Measurements from ENCODE around the gene DICER1.

DICER1 gene

DNA sequence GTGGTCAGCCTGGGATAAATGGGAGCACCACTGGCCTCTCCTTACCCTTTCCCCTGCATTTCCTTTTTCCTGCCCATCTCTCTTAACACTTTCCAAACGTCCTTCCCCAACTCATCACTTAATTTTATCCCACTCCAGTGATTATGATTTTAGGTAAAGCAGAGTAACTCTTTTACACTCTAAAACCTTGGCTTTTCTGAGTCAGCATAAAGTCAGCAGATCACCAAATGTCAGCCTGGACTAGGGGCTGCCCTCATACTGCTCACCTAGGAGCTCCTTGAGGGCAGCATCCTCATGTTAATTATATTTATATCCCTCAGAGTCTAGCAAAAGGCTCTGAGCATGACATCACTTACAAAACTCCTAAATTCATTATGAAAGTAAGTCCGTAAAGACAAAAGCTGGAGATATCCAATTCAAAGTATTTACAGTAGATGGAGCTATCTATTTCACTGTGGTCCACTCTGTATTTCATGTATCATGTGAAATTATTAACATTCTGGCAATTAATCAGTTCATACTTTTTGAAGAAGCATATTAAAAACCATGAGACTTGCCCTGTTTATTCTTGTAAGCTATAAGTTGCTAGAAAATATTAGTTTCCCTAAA lies 17.0 kb upstream of the DICER1 start:
- no peak overlapping the region for H2BK5ac ChIP-seq (ENCODE audit: low read length)
- no peaks in the 10 kb centered on the region for H3K79me1 ChIP-seq (ENCODE audit: low read length)
- H3K79me2 ChIP-seq (ENCODE audit: control insufficient read depth, insufficient read depth, low read length), result no peaks in the 10 kb centered on the region
- H3K4me2 ChIP-seq (ENCODE audit: low read length), result no peak overlapping the region
- H3K27ac ChIP-seq (ENCODE audit: low read depth, low read length), result no peak overlapping the region
- H3K9ac ChIP-seq (ENCODE audit: low read length), result no peak overlapping the region
- no peaks in the 10 kb centered on the region for H3K27me3 ChIP-seq (ENCODE audit: insufficient read depth, low read length, poor library complexity)
- H3K4me3 ChIP-seq (ENCODE audit: low read length), result no peak overlapping the region
- H3K4ac ChIP-seq (ENCODE audit: low read depth, low read length), result no peak overlapping the region
- H4K5ac ChIP-seq (ENCODE audit: low read length), result no peak overlapping the region
- H3K56ac ChIP-seq (ENCODE audit: low read length), result no peak overlapping the region
- H3K4me1 ChIP-seq (ENCODE audit: control insufficient read depth, low read depth, low read length), result no peaks in the 10 kb centered on the region
- no peaks in the 10 kb centered on the region for H3K36me3 ChIP-seq (ENCODE audit: control insufficient read depth, insufficient read depth, low read length)
- no peak overlapping the region for H2BK120ac ChIP-seq (ENCODE audit: low read depth, low read length)
- DNase-seq, result no peak
- no peak overlapping the region for H2BK15ac ChIP-seq (replicated peaks; ENCODE audit: low read depth)
- H4K8ac ChIP-seq (ENCODE audit: low read depth, low read length), result no peak overlapping the region
- H3K23ac ChIP-seq (ENCODE audit: low read length), result no peak overlapping the region
- H2AK5ac ChIP-seq (ENCODE audit: low read length), result no peak overlapping the region
- WGBS (ENCODE audit: extremely low coverage, insufficient coverage, low lambda C conversion rate), result 100% methylated on average over 1 of the region's 2 CpGs
- H3K18ac ChIP-seq (ENCODE audit: low read length), result no peak overlapping the region

DNA sequence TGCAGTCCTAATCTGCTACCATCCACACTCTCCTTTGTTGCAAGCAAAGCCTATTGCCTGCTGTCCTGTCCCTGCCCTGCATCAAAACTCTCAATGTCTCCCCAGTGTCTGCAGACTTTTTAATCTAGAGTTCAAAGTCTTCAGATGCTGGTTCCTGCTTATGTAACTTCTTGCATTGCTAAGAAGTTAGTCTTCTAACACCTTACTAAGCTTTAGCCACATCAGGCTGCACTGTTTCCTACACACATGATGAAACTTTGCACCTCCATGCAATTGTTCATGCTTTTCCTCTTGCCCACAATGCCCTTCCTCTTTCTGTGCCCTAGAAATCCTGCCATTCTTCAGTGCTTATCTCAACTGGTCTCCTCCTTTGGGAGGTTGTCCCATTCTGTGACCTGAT lies 16.2 kb upstream of the DICER1 start:
- no peaks in the 10 kb centered on the region for H3K27me3 ChIP-seq (ENCODE audit: insufficient read depth, low read length, poor library complexity)
- no peak overlapping the region for H2BK15ac ChIP-seq (replicated peaks; ENCODE audit: low read depth)
- no peak overlapping the region for H4K5ac ChIP-seq (ENCODE audit: low read length)
- no peaks in the 10 kb centered on the region for H3K36me3 ChIP-seq (ENCODE audit: control insufficient read depth, insufficient read depth, low read length)
- no peak overlapping the region for H3K4ac ChIP-seq (ENCODE audit: low read depth, low read length)
- no peak overlapping the region for H3K4me3 ChIP-seq (ENCODE audit: low read length)
- no peak overlapping the region for H3K23ac ChIP-seq (ENCODE audit: low read length)
- no peak overlapping the region for H2AK5ac ChIP-seq (ENCODE audit: low read length)
- DNase-seq, result no peak
- H2BK120ac ChIP-seq (ENCODE audit: low read depth, low read length), result no peak overlapping the region
- H3K18ac ChIP-seq (ENCODE audit: low read length), result no peak overlapping the region
- no peaks in the 10 kb centered on the region for H3K79me1 ChIP-seq (ENCODE audit: low read length)
- no peak overlapping the region for H4K8ac ChIP-seq (ENCODE audit: low read depth, low read length)
- H3K9ac ChIP-seq (ENCODE audit: low read length), result no peak overlapping the region
- no peak overlapping the region for H3K56ac ChIP-seq (ENCODE audit: low read length)
- H2BK5ac ChIP-seq (ENCODE audit: low read length), result no peak overlapping the region
- H3K4me1 ChIP-seq (ENCODE audit: control insufficient read depth, low read depth, low read length), result no peaks in the 10 kb centered on the region
- no peaks in the 10 kb centered on the region for H3K79me2 ChIP-seq (ENCODE audit: control insufficient read depth, insufficient read depth, low read length)
- H3K27ac ChIP-seq (ENCODE audit: low read depth, low read length), result no peak overlapping the region
- no peak overlapping the region for H3K4me2 ChIP-seq (ENCODE audit: low read length)

- WGBS (ENCODE audit: extremely low coverage, insufficient coverage, low lambda C conversion rate), result no CpG with 5 or more reads among the region's 2 CpGs
- H3K79me2 ChIP-seq (ENCODE audit: control insufficient read depth, insufficient read depth, low read length), result no peaks in the 10 kb centered on the region
- no peak overlapping the region for H3K4ac ChIP-seq (ENCODE audit: low read depth, low read length)
- H3K36me3 ChIP-seq (ENCODE audit: control insufficient read depth, insufficient read depth, low read length), result no peaks in the 10 kb centered on the region
- no peak overlapping the region for H2AK5ac ChIP-seq (ENCODE audit: low read length)
- no peak overlapping the region for H4K5ac ChIP-seq (ENCODE audit: low read length)
- no peak overlapping the region for H3K9ac ChIP-seq (ENCODE audit: low read length)
- H2BK120ac ChIP-seq (ENCODE audit: low read depth, low read length), result no peak overlapping the region
- no peak for DNase-seq
- no peak overlapping the region for H3K56ac ChIP-seq (ENCODE audit: low read length)
- H2BK15ac ChIP-seq (replicated peaks; ENCODE audit: low read depth), result no peak overlapping the region
- no peaks in the 10 kb centered on the region for H3K4me1 ChIP-seq (ENCODE audit: control insufficient read depth, low read depth, low read length)
- no peak overlapping the region for H2BK5ac ChIP-seq (ENCODE audit: low read length)
- H3K27me3 ChIP-seq (ENCODE audit: insufficient read depth, low read length, poor library complexity), result no peaks in the 10 kb centered on the region
- H4K8ac ChIP-seq (ENCODE audit: low read depth, low read length), result no peak overlapping the region
- no peak overlapping the region for H3K23ac ChIP-seq (ENCODE audit: low read length)
- no peak overlapping the region for H3K18ac ChIP-seq (ENCODE audit: low read length)
- no peaks in the 10 kb centered on the region for H3K79me1 ChIP-seq (ENCODE audit: low read length)
- no peak overlapping the region for H3K4me3 ChIP-seq (ENCODE audit: low read length)
- no peak overlapping the region for H3K27ac ChIP-seq (ENCODE audit: low read depth, low read length)
- no peak overlapping the region for H3K4me2 ChIP-seq (ENCODE audit: low read length)
Observed at GRCh38 chr14:95167177-95167576, 9.8 kb upstream of the DICER1 start.

- no peak overlapping the region for H3K4me2 ChIP-seq (ENCODE audit: low read length)
- no peak overlapping the region for H3K4me3 ChIP-seq (ENCODE audit: low read length)
- DNase-seq, result no peak
- no peaks in the 10 kb centered on the region for H3K27me3 ChIP-seq (ENCODE audit: insufficient read depth, low read length, poor library complexity)
- no CpG with 5 or more reads among the region's 3 CpGs for WGBS (ENCODE audit: extremely low coverage, insufficient coverage, low lambda C conversion rate)
- no peaks in the 10 kb centered on the region for H3K36me3 ChIP-seq (ENCODE audit: control insufficient read depth, insufficient read depth, low read length)
- no peak overlapping the region for H3K56ac ChIP-seq (ENCODE audit: low read length)
- no peaks in the 10 kb centered on the region for H3K4me1 ChIP-seq (ENCODE audit: control insufficient read depth, low read depth, low read length)
- H2BK15ac ChIP-seq (replicated peaks; ENCODE audit: low read depth), result no peak overlapping the region
- no peak overlapping the region for H4K5ac ChIP-seq (ENCODE audit: low read length)
- H3K79me2 ChIP-seq (ENCODE audit: control insufficient read depth, insufficient read depth, low read length), result no peaks in the 10 kb centered on the region
- H3K18ac ChIP-seq (ENCODE audit: low read length), result no peak overlapping the region
- H2AK5ac ChIP-seq (ENCODE audit: low read length), result no peak overlapping the region
- no peak overlapping the region for H3K23ac ChIP-seq (ENCODE audit: low read length)
- no peak overlapping the region for H3K9ac ChIP-seq (ENCODE audit: low read length)
- no peak overlapping the region for H3K27ac ChIP-seq (ENCODE audit: low read depth, low read length)
- H2BK5ac ChIP-seq (ENCODE audit: low read length), result no peak overlapping the region
- no peak overlapping the region for H4K8ac ChIP-seq (ENCODE audit: low read depth, low read length)
- no peak overlapping the region for H3K4ac ChIP-seq (ENCODE audit: low read depth, low read length)
- no peaks in the 10 kb centered on the region for H3K79me1 ChIP-seq (ENCODE audit: low read length)
- H2BK120ac ChIP-seq (ENCODE audit: low read depth, low read length), result no peak overlapping the region
Observed at GRCh38 chr14:95165517-95165916, 8.2 kb upstream of the DICER1 start.

DNA sequence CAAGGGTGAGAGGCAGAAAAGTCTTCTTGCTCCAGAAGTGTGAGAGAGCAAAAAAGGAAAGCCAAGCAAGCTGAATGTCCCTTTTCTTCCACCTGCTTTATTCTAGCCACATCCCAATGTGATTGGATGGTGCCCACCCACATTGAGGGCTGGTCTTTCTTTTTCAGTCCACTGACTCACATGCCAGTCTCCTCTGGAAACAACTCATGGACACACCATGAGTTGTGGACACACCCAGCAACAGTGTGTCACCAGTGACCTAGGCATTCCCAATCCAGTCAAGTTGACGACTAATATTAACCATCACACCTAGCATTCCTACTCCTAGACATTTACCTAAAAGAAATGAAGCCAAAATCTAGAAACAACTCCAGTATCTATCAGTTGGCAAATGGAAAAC lies 7.2 kb upstream of the DICER1 start:
- no peak overlapping the region for H4K8ac ChIP-seq (ENCODE audit: low read depth, low read length)
- no peak overlapping the region for H3K4me2 ChIP-seq (ENCODE audit: low read length)
- no peak overlapping the region for H3K23ac ChIP-seq (ENCODE audit: low read length)
- H2BK120ac ChIP-seq (ENCODE audit: low read depth, low read length), result no peak overlapping the region
- no peaks in the 10 kb centered on the region for H3K79me1 ChIP-seq (ENCODE audit: low read length)
- H3K36me3 ChIP-seq (ENCODE audit: control insufficient read depth, insufficient read depth, low read length), result no peaks in the 10 kb centered on the region
- no peak for DNase-seq
- H3K4me3 ChIP-seq (ENCODE audit: low read length), result no peak overlapping the region
- H2AK5ac ChIP-seq (ENCODE audit: low read length), result no peak overlapping the region
- H3K18ac ChIP-seq (ENCODE audit: low read length), result no peak overlapping the region
- H3K4me1 ChIP-seq (ENCODE audit: control insufficient read depth, low read depth, low read length), result no peaks in the 10 kb centered on the region
- no peak overlapping the region for H2BK15ac ChIP-seq (replicated peaks; ENCODE audit: low read depth)
- no peak overlapping the region for H2BK5ac ChIP-seq (ENCODE audit: low read length)
- H3K27me3 ChIP-seq (ENCODE audit: insufficient read depth, low read length, poor library complexity), result no peaks in the 10 kb centered on the region
- no peak overlapping the region for H3K27ac ChIP-seq (ENCODE audit: low read depth, low read length)
- H3K9ac ChIP-seq (ENCODE audit: low read length), result no peak overlapping the region
- no peak overlapping the region for H3K4ac ChIP-seq (ENCODE audit: low read depth, low read length)
- no peaks in the 10 kb centered on the region for H3K79me2 ChIP-seq (ENCODE audit: control insufficient read depth, insufficient read depth, low read length)
- H4K5ac ChIP-seq (ENCODE audit: low read length), result no peak overlapping the region
- H3K56ac ChIP-seq (ENCODE audit: low read length), result no peak overlapping the region
- no CpG with 5 or more reads among the region's 1 CpG for WGBS (ENCODE audit: extremely low coverage, insufficient coverage, low lambda C conversion rate)

- Histone ChIP-seq H2BK15ac (replicated peaks; ENCODE audit: low read depth) (no peak overlapping the region), H4K5ac (ENCODE audit: low read length) (no peak overlapping the region), H3K4me3 (ENCODE audit: low read length) (no peak overlapping the region), H2BK5ac (ENCODE audit: low read length) (no peak overlapping the region), H3K56ac (ENCODE audit: low read length) (peak overlapping the region; percentile 20), H4K8ac (ENCODE audit: low read depth, low read length) (no peak overlapping the region), H2BK120ac (ENCODE audit: low read depth, low read length) (no peak overlapping the region), H2AK5ac (ENCODE audit: low read length) (no peak overlapping the region), H3K27ac (ENCODE audit: low read depth, low read length) (no peak overlapping the region), H3K4me1 (ENCODE audit: control insufficient read depth, low read depth, low read length) (no peaks in the 10 kb centered on the region), H3K79me1 (ENCODE audit: low read length) (no peaks in the 10 kb centered on the region), H3K18ac (ENCODE audit: low read length) (no peak overlapping the region), H3K4ac (ENCODE audit: low read depth, low read length) (no peak overlapping the region), H3K27me3 (ENCODE audit: insufficient read depth, low read length, poor library complexity) (no peaks in the 10 kb centered on the region), H3K79me2 (ENCODE audit: control insufficient read depth, insufficient read depth, low read length) (no peaks in the 10 kb centered on the region), H3K9ac (ENCODE audit: low read length) (no peak overlapping the region), H3K4me2 (ENCODE audit: low read length) (no peak overlapping the region), H3K23ac (ENCODE audit: low read length) (no peak overlapping the region), H3K36me3 (ENCODE audit: control insufficient read depth, insufficient read depth, low read length) (no peaks in the 10 kb centered on the region)
- WGBS (ENCODE audit: extremely low coverage, insufficient coverage, low lambda C conversion rate), result no CpG with 5 or more reads among the region's 3 CpGs
- DNase-seq, result no peak
Observed at GRCh38 chr14:95163666-95164065, 6.3 kb upstream of the DICER1 start.
